Endometrium (tissue), 2 donors: ENCODE measurements around the gene H2AZ2.
"Not testable (repeated sequence)": the region's sequence is repeated elsewhere in the genome, so short reads cannot be mapped to it uniquely, and the experiment has no call there.

ENCODE experiments used
- FAIRE-seq: peaks from 2 replicates; lab custom pipeline; 2012; peaks lifted over from hg19 to GRCh38; lab: Jason Lieb, UNC
- donor health status: control.
- donor health status: control.

The H2AZ2 gene

DNA sequence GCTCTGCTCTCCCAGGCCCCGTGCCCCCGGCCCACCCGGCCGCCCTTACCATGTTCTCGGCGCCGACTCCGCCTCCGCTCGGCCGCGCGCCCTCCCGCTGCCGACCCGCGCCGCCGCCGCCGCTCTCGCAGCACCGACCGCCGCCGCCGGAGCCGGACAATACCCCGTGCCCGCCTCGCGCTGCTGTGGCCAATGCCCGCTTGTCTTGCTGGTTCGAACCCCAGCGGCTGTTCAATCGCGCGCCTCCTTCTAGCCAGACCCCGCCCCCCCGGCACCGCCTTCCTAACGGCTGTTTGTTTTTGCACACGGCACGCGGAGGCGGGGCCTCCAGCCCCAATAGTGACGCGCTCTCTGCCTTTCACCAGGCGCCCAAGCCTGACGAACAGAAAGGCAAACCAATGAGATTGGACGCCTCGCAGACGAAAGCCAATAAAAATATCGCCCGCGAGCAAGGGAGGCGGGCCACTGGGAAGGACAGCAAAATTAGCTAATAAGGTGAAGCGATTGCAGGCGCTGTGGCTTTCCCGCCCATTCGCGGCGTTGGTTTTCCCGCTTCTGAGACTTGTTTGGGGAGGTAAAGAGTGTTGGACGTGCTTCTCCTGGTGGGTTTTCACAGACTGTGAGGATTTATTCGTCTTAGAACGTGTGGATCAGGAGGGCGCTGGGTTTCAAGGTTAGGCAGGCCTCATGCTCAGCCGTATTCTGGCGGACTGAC, at the start of gene H2AZ2:
Gene H2AZ2, minus strand, starts transcription at position 168 of the 715 bp plus-strand sequence. Its CDS starts 116 bp downstream, at position 52.
- FAIRE-seq, result peak; percentile 99

DNA sequence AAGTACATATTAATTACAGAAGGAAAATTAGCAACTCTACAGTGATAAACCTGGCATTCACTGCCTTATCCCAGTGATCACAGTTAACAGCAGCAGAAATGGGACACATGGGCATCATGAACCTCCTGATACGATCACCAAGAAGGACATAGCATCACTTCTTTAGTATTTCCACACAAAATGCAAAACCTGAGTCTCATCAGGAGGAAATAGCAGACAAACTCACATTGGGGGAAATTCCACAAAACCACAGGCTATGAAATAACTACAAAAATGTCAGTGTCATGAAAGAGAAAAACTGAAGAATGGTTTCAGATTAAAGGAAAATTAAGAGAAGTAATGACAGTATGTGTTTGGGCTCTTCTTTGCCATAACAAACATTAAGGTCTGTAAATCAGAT, 49.4 kb upstream of the H2AZ2 start:
- no peak for FAIRE-seq

DNA sequence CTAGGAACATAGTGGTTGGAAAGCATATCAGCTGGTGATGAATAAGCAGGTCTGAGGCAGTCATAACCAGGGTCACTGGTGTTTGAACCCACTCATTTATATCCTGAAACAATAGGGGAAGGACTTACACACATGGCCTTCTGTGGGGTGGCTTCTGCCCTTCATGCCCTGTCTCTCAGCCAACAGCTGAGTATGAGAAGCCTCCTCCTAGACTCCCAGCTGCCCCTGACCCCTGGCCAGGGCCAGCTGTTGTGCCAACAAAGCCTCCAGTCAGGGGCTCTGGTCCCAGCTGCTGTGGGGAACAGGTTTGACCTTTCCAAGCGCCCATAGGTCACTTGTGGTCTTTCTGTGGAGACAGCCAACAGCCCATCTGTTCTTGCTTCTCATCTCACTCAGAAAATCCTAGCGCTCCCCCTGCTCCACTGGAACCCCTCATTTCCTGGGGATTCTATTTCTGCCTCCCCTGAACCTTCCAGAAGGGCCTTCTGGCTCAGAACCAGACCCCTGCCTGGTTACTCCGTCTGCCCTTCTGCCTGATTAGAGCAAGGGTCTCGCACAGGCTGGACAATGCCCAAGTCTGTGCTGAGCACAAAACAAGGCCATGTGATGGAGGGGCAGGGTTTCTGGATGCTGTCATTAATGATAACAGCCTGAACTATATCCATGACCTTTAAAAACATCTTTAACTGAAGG, 47.1 kb upstream of the H2AZ2 start:
- FAIRE-seq, result no peak

DNA sequence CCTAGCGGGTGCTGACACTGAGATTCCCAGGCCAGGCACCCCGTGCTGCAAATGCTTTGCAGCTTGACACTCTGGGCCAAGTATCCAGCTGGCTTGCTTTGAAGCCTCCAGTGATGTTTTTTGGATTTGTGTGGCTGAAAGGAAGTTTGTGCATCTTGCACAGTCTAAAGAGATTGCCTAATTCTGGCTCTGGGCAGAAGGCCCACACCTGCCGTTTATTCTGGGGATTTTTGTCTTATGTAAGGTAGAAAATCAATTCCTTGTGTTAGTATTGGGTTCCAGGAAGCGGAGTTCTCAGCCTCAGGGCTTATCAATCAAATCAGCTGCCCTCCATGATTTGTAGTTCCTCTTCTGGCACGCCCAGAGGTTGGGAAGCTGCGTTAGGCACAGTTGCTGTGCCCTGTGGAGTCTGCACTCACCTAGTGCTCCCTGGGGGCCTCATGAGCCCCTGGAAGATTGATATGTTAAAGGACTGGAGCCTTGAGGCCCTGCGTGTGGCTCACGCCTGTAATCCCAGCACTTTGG, 45.9 kb upstream of the H2AZ2 start:
- FAIRE-seq, result no peak

DNA sequence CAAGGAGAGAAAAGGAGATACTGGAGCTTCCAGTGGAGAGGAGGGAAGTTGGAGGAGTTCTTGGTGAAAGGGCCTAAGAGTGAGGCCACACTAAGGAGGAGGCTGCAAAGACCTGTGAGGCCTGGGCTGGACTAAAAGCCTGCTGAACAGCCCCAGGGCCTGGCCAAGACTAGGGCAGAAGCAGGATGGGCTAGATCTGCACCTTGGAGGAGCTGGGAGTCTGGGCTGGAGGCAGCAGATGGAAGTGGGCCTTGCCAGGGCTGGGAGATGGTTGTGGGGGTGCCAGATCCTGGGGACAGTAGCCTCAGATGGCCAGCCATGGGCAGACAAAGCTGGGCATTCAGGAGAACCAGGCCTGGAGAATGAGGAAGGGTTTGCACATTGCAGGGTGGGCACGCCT, 43.9 kb upstream of the H2AZ2 start:
- FAIRE-seq, result no peak

DNA sequence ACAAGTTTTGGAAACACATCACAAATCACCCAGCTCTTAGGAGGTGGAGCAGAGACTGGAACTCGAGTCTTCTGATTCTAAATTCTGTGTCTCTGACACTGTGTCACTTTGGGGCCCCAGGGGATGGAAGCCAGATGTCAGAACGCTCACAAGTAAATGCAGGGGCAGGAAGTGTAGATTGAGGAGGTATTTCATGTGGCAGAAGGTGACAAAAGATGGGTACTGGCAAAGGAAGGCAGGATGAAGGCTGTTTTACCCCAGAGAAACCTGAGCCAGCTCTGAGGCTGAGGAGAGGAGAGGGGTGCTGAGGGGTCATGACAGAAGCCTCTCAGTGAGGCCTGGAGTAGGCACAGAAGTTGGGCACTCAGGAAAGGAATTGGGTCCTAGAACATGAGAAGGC, 43.5 kb upstream of the H2AZ2 start:
- no peak for FAIRE-seq

DNA sequence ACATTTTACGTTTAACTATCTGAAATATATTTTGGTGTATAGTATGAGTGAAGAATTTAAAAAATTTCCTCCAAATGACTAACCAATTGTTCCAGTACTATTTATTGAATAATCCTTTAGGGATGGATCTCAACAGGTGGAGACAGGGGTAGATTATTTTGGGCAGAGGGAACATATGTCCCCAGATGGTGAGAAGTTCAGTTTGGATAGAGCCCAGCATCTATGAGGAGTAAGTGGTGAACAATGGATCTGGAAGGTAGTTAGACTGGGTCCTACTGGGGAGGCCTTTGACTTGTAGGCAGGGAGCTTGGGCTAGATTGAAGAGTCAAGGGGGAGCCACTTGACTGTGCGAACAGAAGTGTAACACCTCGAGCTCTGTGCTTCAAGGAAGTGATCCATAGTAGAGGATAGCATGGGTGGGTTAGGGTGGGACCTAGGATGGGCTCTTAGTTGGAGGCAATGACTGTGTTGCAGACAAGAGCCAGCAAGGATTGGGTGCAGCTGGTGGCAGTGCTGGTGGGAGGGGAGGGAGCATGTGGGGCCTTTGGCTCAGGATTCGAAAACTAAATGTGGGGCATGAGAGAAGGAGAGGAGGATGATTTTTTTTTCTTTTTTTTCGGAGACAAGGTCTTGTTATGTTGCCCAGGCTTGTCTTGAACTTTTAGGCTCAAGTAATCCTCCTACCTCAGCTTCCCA, 41.3 kb upstream of the H2AZ2 start:
- FAIRE-seq, result no peak

DNA sequence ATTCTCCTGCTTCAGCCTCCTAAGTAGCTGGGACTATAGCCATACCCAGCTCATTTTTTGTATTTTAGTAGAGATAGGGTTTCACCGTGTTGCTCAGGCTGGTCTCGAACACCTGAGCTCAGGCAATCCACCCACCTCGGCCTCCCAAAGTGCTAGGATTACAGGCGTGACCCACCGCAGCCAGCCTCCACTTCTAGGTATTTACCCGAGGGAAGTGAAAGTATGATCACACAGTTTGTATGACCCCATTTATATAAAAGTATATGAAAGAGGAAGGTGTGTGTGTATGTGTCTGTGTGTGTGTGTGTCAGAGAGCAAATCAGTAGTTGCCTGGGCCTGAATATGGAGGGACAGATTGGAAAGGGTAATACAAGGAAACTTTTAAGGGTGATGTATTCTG, 39.4 kb upstream of the H2AZ2 start:
- no peak for FAIRE-seq

DNA sequence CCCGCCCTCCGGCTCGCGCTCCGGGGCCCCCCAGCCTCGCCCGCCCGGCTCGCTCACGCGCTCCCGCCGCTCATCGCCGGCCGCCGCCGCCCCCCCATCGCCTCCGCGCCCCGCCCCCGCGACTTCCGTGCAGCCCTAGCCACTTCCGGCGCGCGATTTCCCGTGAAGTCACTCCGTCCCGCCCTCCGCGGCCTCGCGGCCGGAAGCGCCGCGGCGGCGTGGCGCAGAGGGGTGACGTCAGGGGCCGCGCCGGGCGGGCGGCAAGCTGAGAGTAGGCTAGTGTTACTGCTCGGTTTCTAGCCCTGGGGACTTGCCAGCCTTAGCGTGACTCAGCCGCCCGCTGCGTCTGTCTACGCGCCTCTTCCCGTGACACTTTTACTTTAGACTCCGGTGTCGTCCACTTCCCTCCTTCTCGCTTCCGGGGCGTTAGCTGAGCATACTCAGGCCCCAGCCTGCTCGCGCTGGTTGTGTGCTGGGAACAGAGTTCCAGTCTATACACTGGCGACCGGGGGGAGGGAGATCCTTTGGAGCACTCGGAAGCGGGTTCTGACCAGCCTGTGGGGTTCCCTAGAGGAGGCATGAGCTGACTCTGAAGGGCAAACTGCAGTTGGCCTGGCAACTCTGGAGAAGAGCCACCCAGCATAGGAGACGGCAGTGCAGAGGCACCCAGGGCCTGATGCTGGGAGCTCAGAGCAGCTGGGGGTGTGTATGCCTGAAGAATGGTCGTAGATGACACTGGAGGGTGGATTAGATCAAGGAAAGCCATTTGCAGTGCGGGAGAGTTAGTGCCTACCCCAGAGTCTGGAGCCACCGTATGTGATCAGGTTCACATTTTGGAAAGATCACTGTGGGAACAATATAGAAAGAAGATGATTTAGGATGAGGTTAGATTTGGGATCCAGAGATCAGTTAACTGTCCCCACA, 37.8 kb upstream of the H2AZ2 start, which contains the start of gene PURB:
Gene PURB, minus strand, starts transcription at position 137 of the 924 bp plus-strand sequence. CDS start 182 bp downstream, outside the sequence.
- no peak for FAIRE-seq

DNA sequence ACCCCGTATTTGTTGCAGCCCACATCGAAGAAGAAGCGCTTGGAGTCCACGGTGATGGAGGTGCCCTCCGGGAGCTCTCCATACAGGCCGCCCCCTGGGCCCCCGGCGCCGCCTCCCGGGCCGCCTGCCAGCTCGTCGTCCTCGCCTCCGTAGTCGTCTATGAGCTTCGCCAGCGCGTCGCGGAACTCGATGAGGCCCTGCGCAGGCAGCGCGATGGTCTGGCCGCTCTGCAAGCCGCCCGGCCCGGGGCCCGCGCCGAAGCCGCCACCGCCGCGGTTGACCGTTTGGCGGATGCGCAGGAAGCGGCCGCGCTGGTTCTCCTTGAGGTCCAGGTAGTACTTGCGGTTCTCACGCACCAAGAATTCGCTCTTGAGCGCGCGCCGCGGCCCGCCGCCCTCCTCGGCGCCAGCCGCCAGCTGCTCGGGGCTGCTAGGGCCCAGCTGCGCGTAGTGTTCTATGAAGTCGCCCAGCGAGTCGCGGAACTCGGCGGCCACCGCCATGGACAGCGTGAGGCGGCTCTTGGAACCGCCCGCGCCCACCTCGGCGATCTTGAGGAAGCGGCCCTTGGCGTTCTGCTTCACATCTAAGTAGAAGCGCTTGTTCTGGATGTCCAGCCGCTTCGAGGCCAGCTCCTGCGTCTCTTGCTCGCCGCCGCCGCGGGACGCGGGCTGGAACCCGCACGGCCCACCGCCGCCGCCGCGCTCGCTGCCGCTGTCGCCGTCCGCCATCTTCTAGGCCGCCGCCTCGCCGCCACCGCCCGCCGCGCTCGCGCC, 36.9 kb upstream of the H2AZ2 start:
- FAIRE-seq, result no peak

DNA sequence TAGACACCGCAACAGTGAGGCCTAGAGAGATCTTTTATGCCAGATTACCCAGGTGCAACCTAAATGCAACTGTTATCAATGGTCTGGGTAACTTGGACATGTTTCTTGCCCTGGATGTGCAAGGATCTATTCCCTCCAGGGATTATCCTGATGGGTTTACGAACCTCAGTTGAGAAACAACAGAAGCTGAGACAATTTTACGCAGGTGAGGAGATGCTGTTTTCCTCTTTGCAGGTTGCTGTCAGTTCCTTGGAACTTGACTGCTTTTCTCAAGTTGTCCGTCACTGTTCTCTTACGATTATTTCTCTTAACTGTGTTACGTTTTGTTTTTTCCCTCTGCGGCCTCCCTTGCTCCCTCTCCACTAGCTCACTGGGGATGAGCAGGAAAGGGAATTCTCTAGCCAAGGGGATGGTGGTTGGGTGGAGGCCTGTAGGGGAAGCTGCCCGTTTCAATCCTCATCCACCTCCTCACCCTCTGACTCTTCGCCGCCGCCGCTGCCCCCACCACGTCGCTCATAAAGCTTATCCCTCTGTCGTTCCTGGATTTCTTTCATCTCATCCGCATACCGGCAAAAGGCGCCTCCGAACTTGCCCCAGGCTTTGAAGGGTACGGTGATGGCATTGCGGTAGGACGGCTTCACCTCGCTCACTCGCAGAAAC, 36.2 kb upstream of the H2AZ2 start:
- FAIRE-seq, result no peak

DNA sequence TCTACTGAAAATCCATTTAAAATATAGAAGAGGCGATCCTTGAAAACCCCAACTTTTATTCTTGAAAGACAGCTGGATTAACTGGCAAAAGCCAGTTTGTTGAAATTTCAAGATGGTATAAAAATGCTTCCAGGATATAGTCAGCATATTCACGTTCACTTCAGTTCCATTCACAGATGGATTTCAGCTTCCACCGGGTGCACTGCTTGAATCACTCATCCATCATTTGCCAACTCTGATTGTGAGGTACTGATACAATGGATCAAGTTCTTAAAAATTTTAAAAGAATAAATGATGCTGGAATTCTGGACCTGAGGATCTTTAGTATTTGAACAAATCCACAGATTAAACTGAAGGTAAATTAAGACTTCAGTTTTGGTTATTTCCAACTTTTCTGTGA, 35.0 kb upstream of the H2AZ2 start:
- no peak for FAIRE-seq

DNA sequence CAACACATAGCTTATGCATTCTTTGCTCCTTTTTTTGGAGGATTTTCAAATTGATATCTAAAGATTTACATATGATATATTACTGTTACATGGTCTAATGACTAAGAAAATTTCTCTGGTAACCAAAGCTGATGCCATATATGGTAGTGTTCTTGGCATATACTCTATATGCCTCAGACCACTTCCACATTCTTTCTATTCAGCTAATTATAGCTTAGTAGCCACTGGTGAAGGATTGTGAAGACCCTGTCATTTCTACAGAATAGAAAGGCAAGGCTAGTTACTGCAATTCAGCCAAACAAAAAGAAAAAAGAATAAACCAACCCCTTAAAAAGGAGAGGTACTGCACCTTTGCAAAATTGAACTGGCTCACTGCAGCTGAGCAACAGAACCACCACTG, 33.7 kb upstream of the H2AZ2 start:
- no peak for FAIRE-seq

DNA sequence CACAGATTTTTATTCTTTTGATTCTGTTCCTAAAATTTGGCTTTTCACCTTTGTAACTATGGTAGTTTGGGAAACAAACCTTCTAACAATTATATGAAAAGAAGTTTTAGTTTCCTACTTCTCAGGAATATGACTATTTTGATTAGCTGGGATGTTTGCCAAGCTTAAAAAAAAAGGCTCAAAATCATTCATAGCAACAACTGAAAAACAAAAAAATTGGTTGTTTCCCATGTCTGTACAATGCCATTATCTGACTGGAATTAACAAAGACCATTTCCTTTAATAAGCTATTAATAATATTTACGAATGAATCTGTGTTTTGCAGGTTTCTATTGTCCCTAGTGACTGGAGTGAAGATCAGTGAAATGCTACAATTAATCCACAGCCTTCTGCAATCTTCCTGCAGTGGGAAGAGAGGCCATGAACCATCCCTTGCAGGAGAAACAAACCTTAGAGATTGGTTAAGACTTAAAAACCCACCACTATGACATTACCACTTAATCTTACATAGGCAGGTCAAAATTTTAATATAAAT, 33.2 kb upstream of the H2AZ2 start:
- no peak for FAIRE-seq

DNA sequence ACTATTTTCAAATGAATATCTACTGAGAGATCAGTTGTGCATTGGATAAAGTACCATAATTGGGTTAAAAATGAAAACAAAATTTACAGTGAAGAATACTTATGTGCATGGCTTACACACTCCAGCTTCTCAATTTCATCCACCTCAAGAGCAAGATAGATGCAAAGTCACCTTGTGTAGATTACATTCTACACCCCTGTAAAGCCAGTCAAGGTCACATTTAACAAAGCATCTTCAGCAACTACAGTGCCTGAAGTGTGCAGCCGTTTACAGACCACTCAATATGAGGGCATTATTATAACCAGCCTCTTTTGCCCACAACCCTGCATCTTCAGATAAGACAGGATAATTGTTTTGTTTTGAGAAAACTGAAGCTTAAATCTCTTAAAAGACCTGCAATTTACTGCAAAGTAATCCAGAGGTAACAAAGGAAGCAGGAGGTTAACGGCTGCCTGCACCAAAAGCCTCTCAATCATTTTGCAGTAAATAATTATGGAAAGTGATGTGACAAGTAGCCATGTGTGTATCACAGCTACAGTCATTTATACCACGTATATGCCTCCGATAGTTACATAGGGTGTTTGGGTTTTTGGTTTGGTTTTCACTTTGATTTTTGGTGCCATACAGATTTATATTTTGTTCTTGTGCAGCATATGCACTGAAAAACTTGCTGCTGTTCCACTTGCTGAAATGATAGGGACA, 32.6 kb upstream of the H2AZ2 start:
- FAIRE-seq, result no peak

DNA sequence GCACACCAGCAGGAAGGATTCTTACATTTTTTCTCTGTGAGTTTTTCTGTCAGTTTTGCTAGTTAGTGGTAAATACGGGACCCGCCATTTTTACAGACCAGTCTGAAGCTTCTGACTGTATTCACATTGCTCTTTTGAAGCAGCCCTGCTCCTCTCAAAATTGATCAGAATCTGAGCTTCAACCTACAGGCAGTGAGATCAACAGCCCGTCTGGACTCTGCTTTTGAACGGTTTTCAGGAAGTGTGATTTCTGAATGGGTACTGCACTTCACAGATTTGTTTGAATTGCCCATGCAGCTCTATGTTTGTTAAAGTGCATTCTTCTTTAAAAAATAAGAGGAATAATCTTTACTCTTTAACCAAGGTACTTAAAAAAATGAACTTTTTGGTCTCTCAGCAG, 28.5 kb upstream of the H2AZ2 start:
- no peak for FAIRE-seq

DNA sequence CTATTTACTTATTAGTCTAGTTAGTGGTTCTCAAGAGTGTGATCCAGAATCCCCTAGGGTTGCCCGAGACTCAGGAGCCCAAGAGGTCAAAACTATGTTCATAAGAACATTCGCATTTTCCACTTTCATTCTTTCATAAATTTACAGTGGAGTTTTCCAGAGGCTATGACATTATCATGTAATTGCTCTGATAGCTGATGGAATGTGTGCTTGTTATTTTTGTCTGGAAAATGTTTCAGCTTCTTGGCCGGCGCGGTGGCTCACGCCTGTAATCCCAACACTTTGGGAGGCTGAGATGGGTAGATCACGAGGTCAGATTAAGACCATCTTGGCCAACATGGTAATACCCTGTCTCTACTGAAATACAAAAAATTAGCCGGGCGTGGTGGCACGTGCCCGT, 27.4 kb upstream of the H2AZ2 start:
- FAIRE-seq, result no peak

DNA sequence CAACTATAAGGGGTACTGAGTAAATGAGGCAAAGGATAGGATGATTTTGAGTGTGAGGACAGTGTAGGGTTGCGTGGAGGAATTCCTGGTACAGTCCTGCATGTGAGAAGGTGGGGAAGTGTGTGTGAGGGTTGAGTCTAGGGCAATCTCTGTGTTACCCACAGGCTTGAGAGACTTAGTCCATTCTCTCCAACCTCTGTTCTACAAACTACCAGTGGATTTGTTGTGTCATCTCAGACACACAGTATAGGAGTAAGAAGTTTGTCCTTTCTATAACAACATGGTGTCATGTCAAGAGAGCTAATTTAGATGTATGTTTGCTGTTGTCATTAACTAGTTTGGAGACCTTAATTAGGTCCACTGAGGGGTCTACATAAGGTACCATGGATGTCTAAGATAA, 24.9 kb upstream of the H2AZ2 start:
- FAIRE-seq, result no peak

DNA sequence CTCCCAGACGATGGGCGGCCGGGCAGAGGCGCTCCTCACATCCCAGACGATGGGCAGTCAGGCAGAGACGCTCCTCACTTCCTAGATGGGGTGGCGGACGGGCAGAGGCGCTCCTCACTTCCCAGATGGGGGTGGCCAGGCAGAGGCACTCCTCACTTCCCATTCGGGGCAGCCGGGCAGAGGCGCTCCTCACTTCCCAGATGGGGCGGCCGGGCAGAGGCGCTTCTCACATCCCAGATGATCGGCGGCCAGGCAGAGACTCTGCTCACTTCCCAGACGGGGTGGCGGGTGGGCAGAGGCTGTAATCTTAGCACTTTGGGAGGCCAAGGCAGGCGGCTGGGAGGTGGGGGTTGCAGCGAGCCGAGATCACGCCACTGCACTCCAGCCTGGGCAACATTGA, 24.0 kb upstream of the H2AZ2 start:
- FAIRE-seq, result not testable (repeated sequence)

DNA sequence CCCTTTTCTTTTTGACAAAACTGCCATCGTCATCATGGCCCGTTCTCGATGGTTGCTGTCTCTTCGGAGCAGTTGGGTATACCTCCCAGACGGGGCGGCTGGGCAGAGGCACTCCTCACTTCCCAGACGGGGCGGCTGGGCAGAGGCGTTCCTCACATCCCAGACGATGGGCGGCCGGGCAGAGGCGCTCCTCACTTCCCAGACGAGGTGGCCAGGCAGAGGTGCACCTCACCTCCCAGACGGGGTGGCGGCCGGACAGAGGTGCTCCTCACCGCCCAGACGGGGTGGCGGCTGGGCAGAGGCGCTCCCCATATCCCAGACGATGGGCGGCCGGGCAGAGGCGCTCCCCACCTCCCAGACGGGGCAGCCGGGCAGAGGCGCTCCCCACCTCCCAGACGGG, 22.9 kb upstream of the H2AZ2 start:
- not testable (repeated sequence) for FAIRE-seq
